Activated naive CD4-positive, alpha-beta T cell treated with anti-CD3 and anti-CD28 coated beads, Interleukin-2, amount 50 U/mL, for 24 hours (primary cell): ENCODE measurements around the gene CDKN2AIP.

Experiments used
- H3K27ac Mint-ChIP-seq: one replicate; pipeline ENCODE4 v1.8.0; 2021; ENCODE audit warnings: mild to moderate bottlenecking, mixed read lengths
- H3K27me3 Mint-ChIP-seq: one replicate; pipeline ENCODE4 v1.8.0; 2021; ENCODE audit warnings: mixed read lengths
- H3K36me3 Mint-ChIP-seq: one replicate; pipeline ENCODE4 v1.8.0; 2021; ENCODE audit warnings: mixed read lengths
- H3K4me1 Mint-ChIP-seq: one replicate; pipeline ENCODE4 v1.8.0; 2021; ENCODE audit warnings: mixed read lengths
- H3K4me3 Mint-ChIP-seq: one replicate; pipeline ENCODE4 v1.8.0; 2021; ENCODE audit warnings: mild to moderate bottlenecking, mixed read lengths
- H3K9me3 Mint-ChIP-seq: one replicate; pipeline ENCODE4 v1.8.0; 2021; ENCODE audit warnings: mixed read lengths

CDKN2AIP gene

GRCh38 chr4:183495184-183495583, 50.7 kb downstream of the CDKN2AIP start:
- Mint-ChIP-seq H3K27ac (no peak overlapping the region), H3K27me3 (no peaks in the 10 kb centered on the region), H3K4me1 (peaks cover 11% of the 10 kb centered on the region), H3K9me3 (no peaks in the 10 kb centered on the region), H3K4me3 (no peak overlapping the region), H3K36me3 (peaks cover 23% of the 10 kb centered on the region)
